HPDE6-E6E7 (cell line): ENCODE results near the gene SMG7.

Experiments
- DNase-seq: peaks from one replicate; pipeline ENCODE4 v3.0.0; 2011; ENCODE audit warnings: missing footprints; ENCODE audit errors: extremely low spot score

SMG7 gene

DNA sequence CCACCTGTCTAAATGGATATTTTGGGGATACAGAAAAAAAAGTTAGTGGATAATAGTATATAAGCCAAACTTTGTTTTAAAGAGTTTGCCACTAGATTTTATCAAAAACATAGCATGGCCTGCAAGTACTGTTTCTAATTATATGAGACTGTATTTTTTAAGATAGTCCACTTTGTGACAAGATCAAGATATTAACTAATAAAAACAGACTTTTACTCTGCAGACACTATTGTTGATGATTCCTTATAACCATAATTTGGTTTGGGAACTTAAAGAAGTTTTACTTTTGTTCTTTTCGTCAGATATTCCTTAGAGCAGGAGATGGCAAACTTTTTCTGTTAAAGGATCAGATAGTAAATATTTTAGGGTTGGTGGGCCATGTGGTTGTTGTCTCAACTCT is 36.4 kb downstream of the SMG7 start:
- DNase-seq: no peak

DNA sequence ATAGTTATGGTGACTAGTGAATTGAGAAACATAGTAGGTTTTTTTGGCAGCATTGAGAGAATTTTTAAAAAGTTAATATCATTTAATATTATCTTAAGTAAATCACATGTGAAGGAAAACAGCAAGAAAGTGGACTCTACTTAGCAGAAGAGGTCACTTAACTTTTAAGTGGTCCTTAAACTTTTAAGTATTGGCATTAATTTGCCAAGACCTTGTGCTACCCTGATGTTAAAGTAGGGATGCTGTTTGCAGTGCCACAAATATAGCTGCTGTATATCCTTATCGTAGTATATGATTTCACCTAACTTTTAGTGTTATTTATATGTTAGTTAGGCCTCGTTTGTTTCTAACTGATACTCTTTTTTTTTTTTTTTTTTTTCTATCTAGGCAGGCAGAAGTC is 40.2 kb downstream of the SMG7 start:
- no peak for DNase-seq

DNA sequence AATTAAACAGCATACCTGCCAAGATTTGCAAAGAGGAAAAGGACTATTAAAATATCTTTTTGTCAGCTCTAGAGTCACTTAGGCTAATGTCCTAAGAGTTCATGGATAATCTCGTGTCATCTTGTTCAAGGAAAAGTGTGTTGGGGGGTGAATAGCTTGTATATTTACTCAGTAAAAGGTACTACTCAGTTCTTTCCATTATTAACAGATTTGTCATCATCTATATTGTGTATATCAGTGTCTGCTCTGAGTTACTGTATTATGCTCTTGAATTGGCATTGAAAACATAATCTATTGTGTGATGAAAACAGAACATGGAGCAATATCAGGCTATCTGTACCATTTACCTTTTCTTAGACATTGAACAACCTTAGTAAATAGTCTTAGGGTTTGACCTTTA is 41.9 kb downstream of the SMG7 start:
- DNase-seq: no peak

DNA sequence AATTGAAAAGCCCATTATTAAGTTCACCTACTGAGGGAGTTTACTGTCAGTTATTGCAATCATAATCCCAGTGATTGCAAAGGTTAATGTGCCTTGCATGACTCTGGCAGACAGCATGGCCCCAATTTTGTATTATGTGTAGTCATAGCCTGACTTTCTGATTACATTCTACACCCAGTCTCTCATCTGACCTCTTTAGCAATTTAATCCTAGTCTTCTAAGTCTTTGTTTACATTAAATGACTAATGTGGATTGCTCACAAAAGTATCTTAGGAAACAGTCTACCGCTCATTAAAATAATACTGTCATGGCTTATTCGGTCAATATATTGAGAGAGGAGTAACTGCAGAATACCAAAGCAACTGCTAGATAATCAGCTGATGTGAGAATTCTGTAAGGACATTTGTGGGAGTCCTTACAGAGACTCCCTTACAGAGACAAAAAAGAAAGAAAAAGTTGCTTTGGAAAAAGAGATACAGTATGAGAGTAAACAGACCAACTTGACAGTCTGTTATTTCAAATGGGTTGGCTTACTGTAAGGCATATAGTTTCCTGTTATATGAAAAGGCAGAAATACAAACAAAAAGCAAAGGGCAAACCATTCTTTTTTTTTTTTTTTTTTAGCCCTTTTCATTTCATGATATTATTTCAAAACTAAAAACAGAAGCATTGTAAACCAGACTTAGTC is 42.8 kb downstream of the SMG7 start:
- peak; percentile 55 for DNase-seq

DNA sequence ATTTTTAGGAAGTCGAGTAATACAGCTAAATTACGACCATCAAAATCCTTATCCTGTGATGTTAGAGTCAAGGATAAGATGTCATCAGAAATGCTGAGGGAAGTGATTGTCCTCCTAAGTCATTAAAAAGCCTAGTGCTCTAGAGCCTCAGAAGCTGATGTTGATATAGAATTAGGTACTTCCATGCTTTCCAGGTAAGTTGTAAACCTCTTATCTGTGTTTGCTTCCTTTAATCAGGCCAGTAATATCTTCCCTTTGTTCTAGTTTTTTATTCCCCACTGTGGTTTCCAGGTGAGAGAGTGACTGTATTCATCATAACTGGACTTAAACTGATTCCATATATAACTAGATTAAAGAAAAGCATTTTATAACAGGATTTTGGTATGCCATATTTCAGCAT is 44.4 kb downstream of the SMG7 start:
- no peak for DNase-seq

DNA sequence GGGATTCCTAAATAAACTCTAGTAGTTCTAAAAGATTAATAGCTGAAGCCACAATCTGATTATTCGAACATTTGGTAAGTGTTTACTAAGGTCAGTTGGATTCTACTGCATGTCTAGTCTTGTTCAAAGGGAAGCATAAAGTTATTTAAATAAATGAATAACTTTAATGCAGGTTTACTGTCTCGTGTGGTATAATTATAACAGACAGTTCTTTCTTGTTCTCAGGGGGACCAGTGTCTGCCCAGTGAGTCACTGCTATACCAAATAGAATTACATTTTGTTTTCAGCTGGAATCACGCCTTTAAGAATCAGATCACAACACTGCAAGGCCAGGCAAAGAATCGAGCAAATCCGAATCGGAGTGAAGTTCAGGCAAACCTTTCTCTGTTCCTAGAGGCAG is 45.1 kb downstream of the SMG7 start:
- DNase-seq: no peak

DNA sequence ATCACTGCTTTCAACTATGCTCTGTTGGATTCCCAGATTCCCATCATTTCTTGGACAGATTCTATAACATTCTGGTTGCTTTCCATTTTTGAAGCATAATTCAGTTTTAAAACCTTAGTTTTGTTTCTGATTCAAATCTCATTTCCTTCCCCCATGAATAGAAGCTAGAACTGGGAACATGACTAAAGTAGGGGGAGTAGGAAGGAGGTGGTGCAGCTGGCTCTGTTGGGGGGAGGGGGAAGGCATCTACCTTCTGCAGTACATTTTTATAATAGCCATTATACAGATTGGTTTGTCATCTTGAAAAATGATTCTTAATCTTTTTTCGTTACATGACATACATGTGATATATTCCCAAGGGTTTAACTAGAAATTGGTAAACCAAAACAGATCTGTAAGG is 48.1 kb downstream of the SMG7 start:
- DNase-seq: no peak

DNA sequence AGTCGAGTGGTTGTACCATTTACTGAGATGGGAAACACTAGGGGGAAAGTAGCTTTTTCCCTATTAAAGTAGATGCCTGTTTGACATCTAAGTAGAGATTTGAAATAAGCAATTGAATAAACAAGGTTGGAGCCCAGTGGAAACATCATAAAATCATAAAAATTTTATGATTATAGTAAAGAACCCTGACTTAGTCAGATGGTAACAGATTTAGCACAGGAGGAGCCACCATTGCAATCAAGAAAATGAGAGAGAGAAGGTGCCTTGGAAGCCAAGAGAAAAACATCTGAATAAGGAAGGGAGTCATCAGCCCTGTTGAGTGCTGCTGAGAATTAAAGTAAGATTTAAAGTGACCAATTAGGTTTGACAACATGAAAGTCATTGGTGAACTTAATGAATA is 49.8 kb downstream of the SMG7 start:
- no peak for DNase-seq

DNA sequence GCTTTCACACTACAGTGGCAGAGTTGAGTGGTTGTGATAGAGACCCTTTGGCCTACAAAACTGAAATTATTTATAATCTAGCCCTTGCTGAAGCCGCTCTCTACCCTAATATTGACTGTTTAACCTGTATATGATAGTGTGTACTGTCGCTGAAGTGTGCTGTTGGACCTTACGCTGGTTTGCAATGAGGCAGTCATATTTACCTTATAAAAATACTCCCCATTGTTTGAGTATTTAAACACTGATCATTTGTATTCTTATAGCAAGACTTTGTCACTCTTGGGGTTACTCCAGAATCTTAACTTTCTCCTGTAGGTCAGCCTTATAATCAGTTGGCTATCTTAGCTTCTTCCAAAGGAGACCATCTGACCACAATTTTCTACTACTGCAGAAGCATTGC is 56.3 kb downstream of the SMG7 start:
- DNase-seq: no peak

DNA sequence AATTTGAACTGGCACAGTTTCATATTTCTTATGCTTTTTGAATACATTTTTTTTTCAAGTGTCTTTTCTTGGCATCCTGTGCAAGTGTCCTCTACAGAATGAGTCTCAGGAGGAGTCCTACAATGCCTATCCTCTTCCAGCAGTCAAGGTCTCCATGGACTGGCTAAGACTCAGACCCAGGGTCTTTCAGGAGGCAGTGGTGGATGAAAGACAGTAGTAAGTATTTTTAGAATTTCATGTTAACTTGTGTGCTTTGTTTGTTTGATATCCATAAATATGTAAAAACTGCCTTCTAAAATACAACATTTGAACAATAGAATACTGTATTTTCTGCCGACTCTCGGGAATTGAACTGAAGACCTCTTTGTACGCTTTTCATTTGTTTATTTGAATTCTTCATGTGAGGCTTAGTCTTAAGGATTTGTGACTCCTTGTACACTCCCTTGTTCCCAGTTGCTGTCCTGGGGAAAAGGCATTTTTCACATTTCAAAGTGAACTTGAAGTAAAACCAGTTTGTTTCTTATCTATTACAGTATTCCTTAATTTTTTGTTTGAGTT is 61.4 kb downstream of the SMG7 start:
- no peak for DNase-seq

DNA sequence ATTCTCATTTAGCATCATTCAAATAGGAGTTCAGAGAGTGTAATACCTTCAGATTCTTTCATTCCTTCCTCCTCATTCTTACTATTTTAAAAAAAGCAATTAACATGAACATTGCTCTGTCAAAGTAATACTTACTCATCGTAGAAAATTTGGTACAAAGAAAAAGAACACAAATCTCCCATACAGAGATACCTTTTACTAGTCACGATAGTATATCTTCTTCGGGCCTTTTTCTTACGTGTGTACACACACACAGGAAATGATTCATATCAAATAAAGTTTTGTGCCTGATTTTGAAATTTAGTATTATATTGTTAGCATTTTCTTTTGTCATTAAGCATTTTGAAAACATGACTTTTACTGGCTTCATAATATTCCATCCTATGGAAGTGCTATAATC is 65.1 kb downstream of the SMG7 start:
- no peak for DNase-seq

DNA sequence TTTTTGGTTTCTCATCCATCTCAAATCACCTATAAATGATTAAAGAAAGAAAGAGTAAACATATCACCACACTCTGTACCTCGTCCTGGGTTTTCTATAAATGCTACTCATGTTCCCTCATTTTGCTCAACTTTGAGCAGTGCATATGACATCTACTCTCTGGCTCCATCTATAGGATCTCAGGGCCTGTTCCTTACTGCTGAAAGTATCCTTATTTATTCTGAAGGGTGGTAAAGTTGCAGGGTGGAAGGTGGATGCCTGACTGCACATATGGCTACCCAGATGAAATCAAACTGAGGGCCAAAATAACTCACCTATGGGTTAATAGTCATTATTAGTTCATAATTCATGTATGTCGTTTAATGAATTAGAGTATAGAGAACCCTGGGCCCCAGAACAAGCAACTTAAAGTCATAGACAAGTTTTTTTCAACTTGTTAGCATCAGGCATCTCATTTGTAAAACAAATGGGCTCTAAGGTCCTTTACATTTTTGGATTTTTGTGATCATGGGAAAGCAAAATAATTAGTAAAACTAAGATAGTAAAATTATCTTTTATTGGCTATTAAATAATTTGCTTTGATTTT is 71.4 kb downstream of the SMG7 start:
- peak; percentile 31 for DNase-seq

DNA sequence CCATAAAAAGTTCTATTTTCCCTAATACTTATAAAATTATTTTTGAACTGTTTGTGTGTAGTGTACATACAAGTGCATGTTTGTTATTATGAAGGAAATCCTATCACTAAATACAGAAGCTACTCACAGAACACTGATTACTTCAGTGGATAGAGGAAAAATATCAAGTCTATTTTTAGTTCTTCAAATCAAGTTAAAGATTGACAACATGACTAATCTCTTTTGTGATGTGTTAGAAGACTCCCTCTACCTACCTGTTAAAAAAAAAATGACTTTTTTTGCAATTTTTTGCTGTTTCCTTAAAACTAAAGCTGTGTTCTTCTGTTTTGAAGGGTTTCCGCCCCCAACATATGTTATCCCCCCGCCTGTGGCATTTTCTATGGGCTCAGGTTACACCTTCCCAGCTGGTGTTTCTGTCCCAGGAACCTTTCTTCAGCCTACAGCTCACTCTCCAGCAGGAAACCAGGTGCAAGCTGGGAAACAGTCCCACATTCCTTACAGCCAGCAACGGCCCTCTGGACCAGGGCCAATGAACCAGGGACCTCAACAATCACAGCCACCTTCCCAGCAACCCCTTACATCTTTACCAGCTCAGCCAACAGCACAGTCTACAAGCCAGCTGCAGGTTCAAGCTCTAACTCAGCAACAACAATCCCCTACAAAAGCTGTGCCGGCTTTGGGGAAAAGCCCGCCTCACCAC is 72.4 kb downstream of the SMG7 start:
- DNase-seq: no peak

DNA sequence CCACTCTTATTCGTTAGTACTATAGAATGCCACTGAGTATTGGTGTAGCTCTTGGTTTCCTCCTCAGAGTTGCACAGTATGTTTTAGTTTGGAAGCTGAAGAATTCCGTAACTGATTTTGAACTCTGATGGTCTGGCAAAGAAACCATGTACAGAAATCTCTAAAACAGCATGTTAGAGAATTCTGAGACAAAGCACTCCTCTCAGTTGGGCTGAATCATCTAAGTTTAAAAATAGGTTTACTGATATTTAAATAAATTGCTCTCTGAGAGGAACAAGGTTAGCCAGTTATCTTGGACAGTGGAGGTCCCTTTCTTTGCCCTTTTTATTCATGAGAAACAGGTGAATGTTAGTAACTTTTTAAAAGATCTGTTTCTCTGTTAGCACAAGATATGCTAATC is 74.1 kb downstream of the SMG7 start:
- DNase-seq: no peak

DNA sequence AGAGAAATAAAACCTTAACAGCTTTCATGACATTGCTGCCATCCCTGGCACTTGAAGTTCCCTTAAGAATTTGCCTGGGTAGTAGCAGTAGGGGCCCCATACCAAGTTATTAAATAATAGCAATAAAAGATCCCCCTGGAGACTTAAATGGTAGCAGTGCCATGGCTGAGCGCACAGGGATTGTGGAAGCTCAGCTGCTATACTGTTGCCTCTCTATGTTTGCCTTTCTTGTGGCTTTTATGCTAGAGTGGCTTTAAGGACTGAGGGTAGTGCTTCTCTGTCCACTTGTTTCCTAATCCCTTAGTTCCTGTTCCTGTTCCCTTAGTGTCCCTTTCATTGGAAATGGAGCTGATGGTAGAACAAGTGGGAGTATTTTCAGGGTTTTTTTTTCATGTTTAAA is 75.8 kb downstream of the SMG7 start:
- no peak for DNase-seq

DNA sequence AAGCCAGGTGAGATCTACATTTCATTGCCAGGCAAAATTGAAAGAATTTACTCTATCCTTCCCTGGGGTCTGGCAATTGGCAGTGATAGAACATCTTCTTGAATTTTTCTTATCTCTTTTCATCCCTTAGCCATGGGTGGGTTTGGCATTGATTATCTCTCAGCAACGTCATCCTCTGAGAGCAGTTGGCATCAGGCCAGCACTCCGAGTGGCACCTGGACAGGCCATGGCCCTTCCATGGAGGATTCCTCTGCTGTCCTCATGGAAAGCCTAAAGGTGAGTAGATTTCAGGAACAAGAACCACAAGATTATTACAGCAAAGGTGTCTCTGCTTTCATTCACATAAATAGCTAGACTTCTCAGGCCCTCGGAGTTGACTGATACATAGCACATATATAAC is 78.6 kb downstream of the SMG7 start:
- no peak for DNase-seq

DNA sequence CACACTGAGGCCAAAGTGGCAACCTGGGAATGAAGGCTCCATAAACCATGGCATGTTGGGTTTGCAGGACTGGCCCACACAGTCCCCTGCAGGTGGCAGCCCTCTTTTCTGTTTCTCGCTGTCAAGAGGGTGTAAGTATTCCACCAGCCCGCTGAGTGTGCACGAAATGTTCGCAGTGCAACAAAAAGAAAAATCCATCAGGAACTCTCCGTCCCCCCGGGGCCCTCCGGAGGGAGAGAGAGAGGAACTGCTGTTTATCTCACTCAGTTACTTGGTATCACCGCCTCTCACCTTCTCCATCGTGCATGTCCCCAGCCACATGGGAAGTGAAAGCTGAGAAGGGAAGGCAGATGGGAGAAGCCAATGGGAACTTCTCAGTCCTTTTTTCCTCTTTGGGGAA is 79.6 kb downstream of the SMG7 start:
- DNase-seq: no peak

DNA sequence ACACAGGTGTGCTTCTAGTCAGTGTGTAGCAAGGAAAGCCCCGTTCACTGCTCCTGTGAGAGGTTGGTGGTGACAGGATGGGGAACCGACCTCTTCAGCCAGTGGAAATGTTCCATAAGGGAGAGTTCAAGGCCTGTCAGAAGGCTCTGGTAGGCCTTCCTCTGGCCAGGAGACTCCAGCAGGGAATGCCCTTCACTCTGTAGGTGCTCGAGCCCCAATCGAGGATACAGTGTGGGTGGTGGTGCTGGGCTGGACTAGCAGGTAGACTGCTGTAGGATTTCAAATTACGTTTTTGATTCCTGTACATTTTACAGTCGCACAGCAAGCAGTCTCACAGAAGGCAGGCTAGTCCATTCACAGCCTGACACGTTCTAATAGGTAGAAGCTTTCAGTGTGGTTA is 80.1 kb downstream of the SMG7 start:
- no peak for DNase-seq

DNA sequence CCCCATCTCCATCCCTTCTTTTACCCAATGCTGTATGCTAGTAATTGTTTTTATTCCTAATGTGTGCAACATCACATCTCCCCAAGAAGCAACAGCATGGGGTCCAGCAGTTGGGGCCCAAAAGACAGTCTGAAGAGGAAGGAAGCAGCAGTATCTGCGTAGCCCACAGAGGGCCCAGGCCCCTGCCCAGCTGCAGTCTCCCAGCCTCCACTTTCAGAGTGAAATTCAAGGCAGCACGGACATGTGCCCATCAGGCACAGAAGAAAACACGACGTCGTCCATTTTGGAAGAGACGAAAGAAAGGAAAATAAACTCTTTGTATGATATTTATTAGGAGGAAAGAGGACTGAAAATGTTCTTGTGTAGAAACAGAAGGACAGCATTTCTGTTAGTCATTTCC is 80.6 kb downstream of the SMG7 start:
- no peak for DNase-seq

DNA sequence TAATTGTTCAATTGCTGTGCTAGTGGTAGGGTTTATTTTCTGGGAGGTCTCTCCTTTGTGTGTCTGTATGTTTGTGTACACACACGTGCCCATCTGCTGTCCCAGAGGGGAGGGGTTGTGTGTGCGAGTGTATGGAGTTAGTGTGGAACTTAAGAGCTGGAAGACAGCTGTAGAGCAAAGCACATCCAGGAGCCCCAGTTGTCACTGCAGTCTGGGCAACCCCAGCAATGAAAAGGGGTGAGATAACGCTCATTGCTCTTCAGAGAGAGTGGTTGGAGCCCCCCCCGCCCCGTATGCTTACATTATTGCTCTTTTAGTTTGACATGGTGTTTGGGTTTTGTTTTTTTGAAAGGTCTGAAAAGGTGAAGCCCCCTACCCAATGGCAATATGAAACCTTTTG is 81.0 kb downstream of the SMG7 start:
- DNase-seq: no peak

DNA sequence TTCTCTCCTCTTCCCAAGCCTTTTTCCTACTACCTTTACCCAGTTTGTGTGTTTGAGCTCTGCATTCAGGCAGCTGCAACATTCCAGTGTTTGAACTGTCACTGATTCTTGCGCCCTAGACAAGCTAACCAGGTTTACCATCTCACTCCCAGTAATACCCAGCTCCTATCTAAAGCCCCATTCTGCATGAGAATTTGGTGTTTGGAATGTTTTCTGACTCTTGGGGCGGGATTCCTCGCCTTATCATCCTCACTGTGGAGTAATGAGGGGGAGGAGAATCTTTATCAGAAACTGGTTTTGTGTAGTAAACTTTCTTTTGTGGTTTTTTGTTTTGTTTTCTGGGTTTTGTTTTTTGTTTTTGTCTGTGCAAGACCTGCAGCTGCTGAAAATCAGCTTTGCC is 81.5 kb downstream of the SMG7 start:
- DNase-seq: no peak

DNA sequence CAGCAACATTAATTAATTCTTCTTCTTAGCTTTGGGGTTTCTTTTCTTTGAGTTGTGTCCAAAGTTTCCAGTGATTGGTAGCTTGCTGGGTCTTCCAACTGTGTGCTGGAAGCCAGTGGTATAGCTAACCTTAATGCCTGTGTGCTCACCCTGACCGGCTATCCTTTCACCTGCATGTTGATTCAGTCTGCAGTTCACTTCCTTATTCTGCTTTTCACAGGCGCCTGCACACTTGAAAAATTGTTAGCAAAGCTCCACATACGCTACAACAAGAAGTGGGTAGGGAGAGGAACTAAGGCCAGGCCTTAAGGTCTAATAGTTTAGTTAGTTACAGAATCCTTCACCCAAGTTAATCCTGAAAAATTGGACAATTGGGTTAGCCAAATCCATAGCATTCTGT is 82.3 kb downstream of the SMG7 start:
- DNase-seq: no peak

DNA sequence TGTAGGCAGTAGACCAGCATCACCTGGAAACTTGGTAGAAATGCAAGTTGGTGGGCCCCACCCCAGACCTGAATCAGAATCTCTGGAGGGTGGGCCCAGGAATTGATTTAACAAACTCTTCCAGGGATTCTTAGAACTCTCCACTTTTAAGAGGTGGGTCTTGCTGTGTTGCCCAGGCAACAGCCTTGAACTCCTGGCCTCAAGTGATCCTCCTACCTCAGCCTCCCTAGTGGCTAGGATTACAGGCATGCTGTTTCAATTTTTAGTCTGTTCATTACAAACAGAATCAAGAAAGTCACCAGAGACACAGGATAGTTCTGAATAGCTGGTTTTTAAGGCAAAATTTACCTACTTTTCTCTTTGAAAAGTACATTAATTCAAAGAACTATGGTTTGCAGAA is 86.8 kb downstream of the SMG7 start:
- no peak for DNase-seq
